Measurements from ENCODE around the gene KCNS1. TPM values are rescaled to one million over a fixed set of nuclear protein-coding genes. Genes with fewer than 3 reads are reported as not detected.

Gene KCNS1
- total and polyA plus RNA-seq, 2 experiments from 2014 or later, result 0.37 to 3.2 TPM

DNA sequence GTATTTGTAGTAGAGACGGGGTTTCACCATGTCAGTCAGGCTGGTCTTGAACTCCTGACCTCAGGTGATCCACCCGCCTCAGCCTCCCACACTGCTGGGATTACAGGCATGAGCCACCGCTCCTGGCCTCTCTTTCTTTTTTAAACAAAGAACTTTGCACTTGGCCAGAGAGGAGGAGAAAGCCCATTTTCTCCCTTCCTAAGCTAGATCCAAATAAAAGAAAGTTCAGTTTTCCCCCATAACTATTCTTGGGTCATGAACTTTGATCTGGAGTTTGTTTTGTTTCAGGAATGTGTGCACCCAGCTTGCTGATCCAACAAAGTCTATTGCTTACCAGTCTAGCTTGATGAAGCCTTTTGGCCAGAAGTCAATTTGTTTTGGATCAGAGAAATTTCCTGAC, 23.4 kb downstream of the KCNS1 start (continued):
- TF ChIP-seq, protein P1, sequence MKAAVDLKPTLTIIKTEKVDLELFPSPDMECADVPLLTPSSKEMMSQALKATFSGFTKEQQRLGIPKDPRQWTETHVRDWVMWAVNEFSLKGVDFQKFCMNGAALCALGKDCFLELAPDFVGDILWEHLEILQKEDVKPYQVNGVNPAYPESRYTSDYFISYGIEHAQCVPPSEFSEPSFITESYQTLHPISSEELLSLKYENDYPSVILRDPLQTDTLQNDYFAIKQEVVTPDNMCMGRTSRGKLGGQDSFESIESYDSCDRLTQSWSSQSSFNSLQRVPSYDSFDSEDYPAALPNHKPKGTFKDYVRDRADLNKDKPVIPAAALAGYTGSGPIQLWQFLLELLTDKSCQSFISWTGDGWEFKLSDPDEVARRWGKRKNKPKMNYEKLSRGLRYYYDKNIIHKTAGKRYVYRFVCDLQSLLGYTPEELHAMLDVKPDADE (IDR thresholded peaks at IDR 0.05), result no peak
- TF ChIP-seq ZNF331 (CRISPR knock-in tag; IDR thresholded peaks at IDR 0.05; ENCODE audit: low read depth) (no peak), JUNB (IDR thresholded peaks at IDR 0.05; ENCODE audit: unreplicated experiment) (no peak), CREB1 (CRISPR knock-in tag; IDR thresholded peaks at IDR 0.05; ENCODE audit: low read depth) (no peak), NANOG (IDR thresholded peaks at IDR 0.05; ENCODE audit: borderline replicate concordance) (no peak), EZH2 (IDR thresholded peaks at IDR 0.05; ENCODE audit: low read depth, unreplicated experiment) (no peak)
- TF ChIP-seq, protein P2, sequence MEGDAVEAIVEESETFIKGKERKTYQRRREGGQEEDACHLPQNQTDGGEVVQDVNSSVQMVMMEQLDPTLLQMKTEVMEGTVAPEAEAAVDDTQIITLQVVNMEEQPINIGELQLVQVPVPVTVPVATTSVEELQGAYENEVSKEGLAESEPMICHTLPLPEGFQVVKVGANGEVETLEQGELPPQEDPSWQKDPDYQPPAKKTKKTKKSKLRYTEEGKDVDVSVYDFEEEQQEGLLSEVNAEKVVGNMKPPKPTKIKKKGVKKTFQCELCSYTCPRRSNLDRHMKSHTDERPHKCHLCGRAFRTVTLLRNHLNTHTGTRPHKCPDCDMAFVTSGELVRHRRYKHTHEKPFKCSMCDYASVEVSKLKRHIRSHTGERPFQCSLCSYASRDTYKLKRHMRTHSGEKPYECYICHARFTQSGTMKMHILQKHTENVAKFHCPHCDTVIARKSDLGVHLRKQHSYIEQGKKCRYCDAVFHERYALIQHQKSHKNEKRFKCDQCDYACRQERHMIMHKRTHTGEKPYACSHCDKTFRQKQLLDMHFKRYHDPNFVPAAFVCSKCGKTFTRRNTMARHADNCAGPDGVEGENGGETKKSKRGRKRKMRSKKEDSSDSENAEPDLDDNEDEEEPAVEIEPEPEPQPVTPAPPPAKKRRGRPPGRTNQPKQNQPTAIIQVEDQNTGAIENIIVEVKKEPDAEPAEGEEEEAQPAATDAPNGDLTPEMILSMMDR (conservative IDR thresholded peaks at IDR 0.05; ENCODE audit: low read depth in 2 of 2), result no peak
- TF ChIP-seq, protein P3, sequence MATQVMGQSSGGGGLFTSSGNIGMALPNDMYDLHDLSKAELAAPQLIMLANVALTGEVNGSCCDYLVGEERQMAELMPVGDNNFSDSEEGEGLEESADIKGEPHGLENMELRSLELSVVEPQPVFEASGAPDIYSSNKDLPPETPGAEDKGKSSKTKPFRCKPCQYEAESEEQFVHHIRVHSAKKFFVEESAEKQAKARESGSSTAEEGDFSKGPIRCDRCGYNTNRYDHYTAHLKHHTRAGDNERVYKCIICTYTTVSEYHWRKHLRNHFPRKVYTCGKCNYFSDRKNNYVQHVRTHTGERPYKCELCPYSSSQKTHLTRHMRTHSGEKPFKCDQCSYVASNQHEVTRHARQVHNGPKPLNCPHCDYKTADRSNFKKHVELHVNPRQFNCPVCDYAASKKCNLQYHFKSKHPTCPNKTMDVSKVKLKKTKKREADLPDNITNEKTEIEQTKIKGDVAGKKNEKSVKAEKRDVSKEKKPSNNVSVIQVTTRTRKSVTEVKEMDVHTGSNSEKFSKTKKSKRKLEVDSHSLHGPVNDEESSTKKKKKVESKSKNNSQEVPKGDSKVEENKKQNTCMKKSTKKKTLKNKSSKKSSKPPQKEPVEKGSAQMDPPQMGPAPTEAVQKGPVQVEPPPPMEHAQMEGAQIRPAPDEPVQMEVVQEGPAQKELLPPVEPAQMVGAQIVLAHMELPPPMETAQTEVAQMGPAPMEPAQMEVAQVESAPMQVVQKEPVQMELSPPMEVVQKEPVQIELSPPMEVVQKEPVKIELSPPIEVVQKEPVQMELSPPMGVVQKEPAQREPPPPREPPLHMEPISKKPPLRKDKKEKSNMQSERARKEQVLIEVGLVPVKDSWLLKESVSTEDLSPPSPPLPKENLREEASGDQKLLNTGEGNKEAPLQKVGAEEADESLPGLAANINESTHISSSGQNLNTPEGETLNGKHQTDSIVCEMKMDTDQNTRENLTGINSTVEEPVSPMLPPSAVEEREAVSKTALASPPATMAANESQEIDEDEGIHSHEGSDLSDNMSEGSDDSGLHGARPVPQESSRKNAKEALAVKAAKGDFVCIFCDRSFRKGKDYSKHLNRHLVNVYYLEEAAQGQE (IDR thresholded peaks at IDR 0.05; ENCODE audit: unreplicated experiment), result no peak

DNA sequence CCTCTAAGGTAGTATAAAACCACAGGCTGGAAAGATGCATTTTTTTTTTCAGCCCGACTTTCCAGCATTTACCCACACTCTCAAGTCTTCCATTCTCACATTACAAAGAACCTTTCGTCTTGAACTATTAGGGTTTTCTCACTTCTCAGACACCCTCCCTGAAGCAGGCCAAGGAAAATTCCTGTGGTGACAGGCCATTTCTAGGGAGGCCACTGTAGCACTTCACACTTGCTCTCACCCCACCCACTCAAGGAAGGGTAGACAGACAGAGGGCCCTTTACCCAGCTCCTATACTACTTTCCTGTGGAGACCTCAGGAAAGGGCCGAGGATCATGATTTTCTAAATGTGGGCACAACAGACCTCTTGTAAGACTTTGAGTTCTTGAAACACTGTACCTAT, 27.7 kb downstream of the KCNS1 start:
- no peak for ATAC-seq
- Mint-ChIP-seq H3K4me1 (peaks cover 13% of the 10 kb centered on the region), H3K27me3 (ENCODE audit: insufficient read depth, low read depth, poor library complexity) (no peaks in the 10 kb centered on the region), H3K4me3 (no peak overlapping the region), H3K9me3 (no peaks in the 10 kb centered on the region), H3K27ac (no peak overlapping the region), H3K36me3 (ENCODE audit: low read depth) (peaks cover 9% of the 10 kb centered on the region)
- Histone ChIP-seq H4K20me1 (replicated peaks; ENCODE audit: insufficient read depth) (peaks cover 9% of the 10 kb centered on the region), H3K4me1 (ENCODE audit: insufficient read depth) (peaks cover 14% of the 10 kb centered on the region), H3K4me2 (no peak overlapping the region), H3K27me3 (ENCODE audit: insufficient read depth) (no peaks in the 10 kb centered on the region), H2AFZ (no peak overlapping the region), H3K9me2 (ENCODE audit: insufficient read depth) (no peaks in the 10 kb centered on the region), H3F3A (replicated peaks; ENCODE audit: low read depth) (no peaks in the 10 kb centered on the region), H3K79me2 (replicated peaks; ENCODE audit: insufficient read depth) (0 out of 2 replicates have a peak, but pooled peaks cover 2% of the 10 kb centered on the region), H3K27ac (ENCODE audit: low read depth) (no peak overlapping the region), H3K36me3 (ENCODE audit: insufficient read depth) (no peaks in the 10 kb centered on the region), H3K4me3 (no peak overlapping the region)
- DNase-seq (ENCODE audit: low spot score), result no peak
- TF ChIP-seq ZNF331 (CRISPR knock-in tag; IDR thresholded peaks at IDR 0.05; ENCODE audit: low read depth) (no peak), STAT1 (IDR thresholded peaks at IDR 0.05; ENCODE audit: unreplicated experiment) (no peak), CREB1 (CRISPR knock-in tag; IDR thresholded peaks at IDR 0.05; ENCODE audit: low read depth) (no peak), JUNB (IDR thresholded peaks at IDR 0.05; ENCODE audit: unreplicated experiment) (no peak), EZH2phosphoT487 (IDR thresholded peaks at IDR 0.05; ENCODE audit: unreplicated experiment) (no peak), NANOG (IDR thresholded peaks at IDR 0.05; ENCODE audit: borderline replicate concordance) (no peak), ZNF114 (CRISPR knock-in tag; IDR thresholded peaks at IDR 0.05) (no peak)
- TF ChIP-seq, protein P2 (conservative IDR thresholded peaks at IDR 0.05; ENCODE audit: low read depth in 2 of 2), result no peak

All from GM23338 (cell line).